Measurements from ENCODE around the gene PRELID3B. TPM values are rescaled to one million over a fixed set of nuclear protein-coding genes. Genes with fewer than 3 reads are reported as not detected.

Gene PRELID3B
- total RNA-seq, 1 experiment from 2014 or later, result 129 TPM

DNA sequence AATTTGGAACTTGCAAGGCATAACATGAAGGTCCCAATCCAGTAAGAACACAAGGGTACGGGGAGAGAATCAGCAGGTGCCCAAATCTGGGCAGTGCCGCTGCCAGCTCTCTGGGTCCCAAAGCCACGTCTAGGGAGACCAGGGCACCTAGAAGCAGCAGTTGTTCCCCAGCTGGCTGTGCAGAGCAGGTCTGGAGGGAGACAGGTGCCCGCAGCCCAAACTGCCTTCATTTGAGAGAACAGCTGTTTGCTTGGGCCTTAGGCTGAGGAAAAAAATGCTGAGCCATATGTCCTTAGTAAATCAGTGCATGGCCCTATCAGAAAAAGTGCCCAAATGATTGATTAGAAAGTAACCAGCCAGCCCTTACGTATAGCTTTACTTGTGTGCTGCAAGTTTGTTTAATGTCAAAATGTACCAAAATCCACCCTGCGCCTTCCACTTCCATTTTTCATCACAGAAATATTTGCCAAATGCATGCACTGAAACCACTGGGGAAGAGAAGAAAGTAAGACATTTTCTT, 9.1 kb upstream of the PRELID3B start (continued):
- TF ChIP-seq CEBPB (IDR thresholded peaks at IDR 0.05; ENCODE audit: low read depth) (no peak), TCF7L2 (IDR thresholded peaks at IDR 0.05; ENCODE audit: borderline replicate concordance, extremely low read depth, insufficient read depth, insufficient read length) (no peak), POLR2A (IDR thresholded peaks at IDR 0.05; ENCODE audit: borderline replicate concordance, extremely low read depth, insufficient read depth, insufficient read length) (no peak), SP1 (IDR thresholded peaks at IDR 0.05; ENCODE audit: low read depth) (no peak), CTCF (IDR thresholded peaks at IDR 0.05 in 2 of 3, conservative IDR thresholded peaks at IDR 0.05 in 1 of 3; ENCODE audit: borderline replicate concordance in 1 of 3, insufficient read depth in 1 of 3, low read depth in 2 of 3, low read length in 2 of 3) (no peak), ZFX (IDR thresholded peaks at IDR 0.05) (no peak)
- TF ChIP-seq, protein P1, sequence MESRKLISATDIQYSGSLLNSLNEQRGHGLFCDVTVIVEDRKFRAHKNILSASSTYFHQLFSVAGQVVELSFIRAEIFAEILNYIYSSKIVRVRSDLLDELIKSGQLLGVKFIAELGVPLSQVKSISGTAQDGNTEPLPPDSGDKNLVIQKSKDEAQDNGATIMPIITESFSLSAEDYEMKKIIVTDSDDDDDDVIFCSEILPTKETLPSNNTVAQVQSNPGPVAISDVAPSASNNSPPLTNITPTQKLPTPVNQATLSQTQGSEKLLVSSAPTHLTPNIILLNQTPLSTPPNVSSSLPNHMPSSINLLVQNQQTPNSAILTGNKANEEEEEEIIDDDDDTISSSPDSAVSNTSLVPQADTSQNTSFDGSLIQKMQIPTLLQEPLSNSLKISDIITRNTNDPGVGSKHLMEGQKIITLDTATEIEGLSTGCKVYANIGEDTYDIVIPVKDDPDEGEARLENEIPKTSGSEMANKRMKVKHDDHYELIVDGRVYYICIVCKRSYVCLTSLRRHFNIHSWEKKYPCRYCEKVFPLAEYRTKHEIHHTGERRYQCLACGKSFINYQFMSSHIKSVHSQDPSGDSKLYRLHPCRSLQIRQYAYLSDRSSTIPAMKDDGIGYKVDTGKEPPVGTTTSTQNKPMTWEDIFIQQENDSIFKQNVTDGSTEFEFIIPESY (IDR thresholded peaks at IDR 0.05; ENCODE audit: extremely low read depth, insufficient replicate concordance, low read length), result no peak

GRCh38 chr20:59050437-59050836, 7.9 kb upstream of the PRELID3B start:
- intact Hi-C loops (cut with micrococcal nuclease), result loop anchor here (10.0 kb wide), 1 partner anchor 396 kb away; the partner anchor contains the start of gene STX16
- no peak overlapping the region for H3K27ac ChIP-seq (ENCODE audit: low read depth, low read length)
- no peak for DNase-seq (ENCODE audit: low read depth, low spot score)
- TF ChIP-seq ZNF274 (IDR thresholded peaks at IDR 0.05; ENCODE audit: low read depth, low read length) (no peak), EGR1 (IDR thresholded peaks at IDR 0.05; ENCODE audit: low read depth) (no peak), CTCF (IDR thresholded peaks at IDR 0.05 in 2 of 3, conservative IDR thresholded peaks at IDR 0.05 in 1 of 3; ENCODE audit: borderline replicate concordance in 1 of 3, insufficient read depth in 1 of 3, low read depth in 2 of 3, low read length in 2 of 3) (no peak)
- ChIA-PET POLR2A (no interaction called here), CTCF (interaction anchor here (1.1 kb wide), 1 partner anchor 354 kb away, joined by 5 read pairs; no protein-coding TSS in a partner anchor), RAD21 (ENCODE audit: low non-redundant PET in 1 of 2, low total read pairs in 2 of 2, uncharacterized antibody in 2 of 2, unreplicated experiment in 2 of 2) (no interaction called here)
- H3K36me3 ChIP-seq (ENCODE audit: control insufficient read depth in 1 of 2, insufficient read depth in 2 of 2, low read length in 2 of 2), result no peaks in the 10 kb centered on the region
- H3K4me1 ChIP-seq (ENCODE audit: control insufficient read depth in 1 of 2, insufficient read depth in 2 of 2, low read length in 2 of 2), result no peaks in the 10 kb centered on the region
- no TSS peak for BruUV-seq (replicated peaks)
- peaks cover 16% of the 10 kb centered on the region; the same call in 1 of the 2 replicates for H3K27me3 ChIP-seq (ENCODE audit: insufficient read depth, low read length)
- no peak overlapping the region for H3K4me3 ChIP-seq (replicated peaks in 1 of 2; ENCODE audit: low read depth in 1 of 2, low read length in 2 of 2)
- H3K9ac ChIP-seq (ENCODE audit: low read length), result no peak overlapping the region
- no peaks in the 10 kb centered on the region for H4K20me1 ChIP-seq (ENCODE audit: insufficient read depth)
- no peak for ATAC-seq
- no peak overlapping the region for H2AFZ ChIP-seq (ENCODE audit: low read depth, low read length, poor library complexity, severe bottlenecking)
- no peaks in the 10 kb centered on the region for H3K9me2 ChIP-seq (ENCODE audit: insufficient read depth)
- H3K4me2 ChIP-seq (ENCODE audit: low read length), result no peak overlapping the region
- H3K79me2 ChIP-seq (ENCODE audit: insufficient read depth, low read length), result no peaks in the 10 kb centered on the region
- no peaks in the 10 kb centered on the region for H3K9me3 ChIP-seq (ENCODE audit: control insufficient read depth in 1 of 2, insufficient read depth in 1 of 2, low read depth in 1 of 2, low read length in 2 of 2)
